GM21381 (cell line): Measurements from ENCODE around the gene WTAP.
"Not testable (repeated sequence)": the region's sequence is repeated elsewhere in the genome, so short reads cannot be mapped to it uniquely, and the experiment has no call there.

ENCODE experiments used
- ATAC-seq: cut with Tn5 transposase; IDR thresholded peaks from one replicate; pipeline ENCODE4 v1.9.1; 2021; ENCODE audit warnings: mild to moderate bottlenecking, moderate library complexity; ENCODE audit not compliant: unreplicated experiment

The WTAP gene

GRCh38 chr6:159726918-159727716, at the start of gene WTAP:
TSS of gene WTAP (plus strand) at chr6:159727506. CDS start at chr6:159736266, 8,760 bp downstream.
- peak; percentile 71 for ATAC-seq

DNA sequence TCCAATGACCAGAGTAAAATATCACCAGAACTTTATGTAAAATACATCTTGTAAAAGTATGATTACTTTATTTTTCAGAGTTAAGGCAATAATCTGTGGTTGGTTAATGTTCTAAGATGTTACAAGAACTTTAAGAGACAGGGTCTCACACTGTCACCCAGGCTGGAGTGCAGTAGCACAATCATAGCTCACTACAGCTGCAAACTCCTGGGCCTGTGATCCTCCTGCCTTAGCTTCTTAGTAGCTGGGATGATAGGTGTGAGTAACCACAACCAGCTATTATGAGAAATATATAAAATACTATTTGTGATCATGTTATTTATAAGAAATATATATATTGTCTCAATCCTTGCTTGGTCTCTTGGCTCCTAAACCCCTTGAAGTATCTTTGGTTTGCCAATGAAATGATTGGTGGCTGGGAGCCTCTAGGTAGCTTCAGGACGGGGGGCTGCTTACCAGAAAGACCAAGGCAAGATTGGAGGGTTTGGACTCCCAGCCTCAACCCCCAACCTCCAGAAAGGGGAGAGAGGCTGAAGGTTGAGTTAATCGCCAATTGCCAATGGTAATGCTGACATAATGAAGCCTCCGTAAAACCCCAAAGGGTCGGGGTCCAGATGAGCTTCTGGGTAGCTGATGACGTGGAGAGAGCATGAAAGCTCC, 49.7 kb upstream of the WTAP start:
- no peak for ATAC-seq

- no peak for ATAC-seq
Observed at GRCh38 chr6:159678574-159678973, 48.7 kb upstream of the WTAP start.

DNA sequence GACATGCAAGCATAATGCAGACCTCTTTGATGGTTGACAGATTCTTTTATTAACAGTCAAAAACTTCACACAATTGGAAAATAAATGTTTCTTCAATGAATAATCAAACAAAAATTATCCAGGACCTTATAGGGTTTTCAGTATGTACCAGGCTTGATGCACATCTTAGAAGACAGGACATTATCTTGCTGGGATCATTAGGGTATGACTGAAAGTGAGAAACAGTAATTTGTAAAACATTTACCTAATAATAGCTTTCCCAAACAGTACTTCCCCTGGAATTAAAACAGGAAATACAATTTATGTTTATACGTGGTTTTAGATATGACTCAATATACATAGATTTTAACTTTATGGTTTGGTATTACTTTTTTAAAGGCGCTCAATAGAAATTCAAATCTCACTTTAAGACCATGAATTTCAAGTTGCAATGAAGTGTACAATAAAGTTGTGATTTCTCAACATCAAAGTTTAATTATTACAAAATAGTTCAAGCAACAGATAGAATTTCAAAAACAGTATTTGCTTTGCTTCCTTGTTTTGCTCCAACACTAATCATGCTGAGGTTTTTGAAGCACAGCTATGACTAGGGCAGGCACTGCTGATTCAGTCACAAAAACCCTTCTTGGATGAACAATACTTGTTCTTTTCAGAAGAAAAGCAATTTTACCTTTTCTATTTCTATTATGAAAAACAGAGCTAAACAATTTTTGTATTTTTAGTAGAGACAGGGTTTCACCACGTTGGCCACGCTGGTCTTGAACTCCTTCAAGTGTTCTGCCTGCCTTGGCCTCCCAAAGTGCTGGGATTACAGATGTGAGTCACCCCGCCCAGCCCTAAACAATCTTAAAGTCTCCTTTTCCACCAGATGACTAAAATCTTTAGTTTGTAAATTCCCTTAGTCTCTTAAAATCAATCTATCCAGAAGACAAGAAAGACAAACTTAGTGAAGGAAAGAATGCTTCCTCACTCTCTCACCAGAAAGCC, 47.9 kb upstream of the WTAP start:
- no peak for ATAC-seq

- ATAC-seq, result no peak
Observed at GRCh38 chr6:159680104-159680503, 47.2 kb upstream of the WTAP start.

- ATAC-seq, result no peak
Observed at GRCh38 chr6:159681191-159681880, 46.0 kb upstream of the WTAP start.

- ATAC-seq, result no peak
Observed at GRCh38 chr6:159682295-159682694, 45.0 kb upstream of the WTAP start.

- no peak for ATAC-seq
Observed at GRCh38 chr6:159682810-159683209, 44.5 kb upstream of the WTAP start.

- ATAC-seq, result no peak
Observed at GRCh38 chr6:159684013-159684304, 43.3 kb upstream of the WTAP start.

DNA sequence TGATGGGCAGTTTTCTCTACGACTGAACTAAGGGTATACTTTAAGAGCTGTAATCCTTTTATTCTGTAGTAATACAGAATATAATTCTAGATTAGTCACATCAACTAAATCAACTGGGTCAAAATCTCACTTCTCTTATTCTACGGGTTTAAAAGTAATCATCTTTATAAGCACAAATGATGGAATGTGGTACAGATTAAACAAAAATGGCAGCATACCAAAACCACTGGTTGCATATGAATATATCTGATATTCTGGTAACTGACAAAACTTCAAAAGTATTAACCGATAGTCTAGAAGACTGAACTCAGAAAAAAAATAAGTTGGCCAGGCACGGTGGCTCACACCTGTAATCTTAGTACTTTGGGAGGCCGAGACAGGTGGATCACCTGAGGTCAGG, 41.3 kb upstream of the WTAP start:
- ATAC-seq, result no peak

GRCh38 chr6:159686703-159687102, 40.6 kb upstream of the WTAP start:
- no peak for ATAC-seq

DNA sequence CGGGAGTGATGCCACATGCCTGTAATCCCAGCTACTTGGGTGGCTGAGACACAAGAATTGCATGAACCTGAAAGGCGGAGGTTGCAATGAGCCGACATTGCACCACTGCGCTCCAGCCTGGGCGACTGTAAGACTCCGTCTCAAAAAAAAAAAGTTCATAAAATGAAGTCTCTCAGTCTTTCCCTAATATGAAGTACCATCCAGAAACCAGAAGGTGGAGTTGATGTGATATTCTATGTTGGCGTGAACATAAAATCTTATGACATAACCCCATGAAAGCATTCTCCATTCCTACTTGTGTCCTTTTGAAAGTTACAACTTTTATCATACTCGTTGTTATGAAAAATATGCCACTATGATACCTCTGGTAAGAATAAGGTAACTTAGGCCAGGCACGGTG, 40.0 kb upstream of the WTAP start:
- ATAC-seq, result no peak

GRCh38 chr6:159688266-159688905, 38.9 kb upstream of the WTAP start:
- ATAC-seq, result no peak

- ATAC-seq, result no peak
Observed at GRCh38 chr6:159689001-159689400, 38.3 kb upstream of the WTAP start.

GRCh38 chr6:159690135-159690534, 37.2 kb upstream of the WTAP start:
- not testable (repeated sequence) for ATAC-seq

DNA sequence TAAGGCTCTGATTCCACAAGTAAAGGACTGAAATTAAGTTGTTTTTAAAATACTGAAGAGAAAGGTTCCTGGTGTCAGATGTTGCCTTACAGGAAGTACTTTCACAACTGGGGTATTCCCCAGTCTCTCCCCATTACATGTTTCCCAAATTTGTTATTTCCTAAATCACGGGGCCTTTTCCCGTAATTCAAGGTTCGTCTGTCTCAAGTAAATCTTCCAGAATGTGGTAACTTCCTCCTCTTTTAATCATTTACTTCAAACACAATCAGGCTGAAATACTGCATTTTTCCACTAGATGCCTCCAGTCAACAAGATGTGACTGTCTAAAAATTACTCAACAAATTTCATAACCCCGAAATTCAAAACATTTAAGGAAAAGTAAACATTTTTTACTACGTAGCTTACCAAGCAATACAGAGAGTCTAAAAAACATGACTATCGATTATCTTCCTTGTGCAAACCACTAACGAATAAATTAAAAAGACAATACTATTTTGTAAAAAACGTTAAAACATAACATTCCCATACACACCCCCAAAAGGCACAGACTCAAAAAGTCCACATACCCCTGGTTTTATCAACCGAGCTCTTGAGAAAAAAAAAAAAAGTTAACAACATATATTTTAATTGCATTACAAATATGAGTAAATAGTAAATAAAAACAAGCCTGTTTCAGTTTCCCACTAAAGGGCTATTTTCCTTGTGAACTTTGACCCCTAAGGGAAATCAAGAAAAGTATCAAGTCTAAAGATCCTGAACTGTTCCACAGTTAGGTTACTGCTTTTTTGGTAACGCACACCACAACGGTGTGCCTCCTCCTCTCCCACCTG, 36.0 kb upstream of the WTAP start:
- no peak for ATAC-seq

- ATAC-seq, result no peak
Observed at GRCh38 chr6:159691963-159692287, 35.4 kb upstream of the WTAP start.

- peak; percentile 28 for ATAC-seq
Observed at GRCh38 chr6:159692303-159693127, 34.8 kb upstream of the WTAP start.
